Osteoblast (primary cell): ENCODE results near the gene KIDINS220. TPM values are rescaled to one million over a fixed set of nuclear protein-coding genes. Genes with fewer than 3 reads are reported as not detected.

ENCODE experiments used
- DNase-seq: peaks from one replicate; pipeline ENCODE4 v3.0.0; 2011; ENCODE audit warnings: low spot score, mixed read lengths; ENCODE audit not compliant: insufficient read length; ENCODE audit errors: missing footprints
- H2AFZ ChIP-seq: 2 replicates; pipeline ENCODE4 v1.6.0; 2011; ENCODE audit warnings: mild to moderate bottlenecking, low read length
- H3K27ac ChIP-seq: 2 replicates; pipeline ENCODE4 v1.5.1; 2011; ENCODE audit warnings: mild to moderate bottlenecking, low read depth, low read length, moderate library complexity
- H3K27me3 ChIP-seq: 2 replicates; pipeline ENCODE4 v1.6.0; 2012; ENCODE audit warnings: mild to moderate bottlenecking, control low read depth, inconsistent platforms, low read length, moderate library complexity; ENCODE audit not compliant: insufficient read depth
- H3K36me3 ChIP-seq: 2 replicates; pipeline ENCODE4 v1.5.1; 2011; ENCODE audit warnings: mild to moderate bottlenecking, low read length, control low read depth, moderate library complexity; ENCODE audit not compliant: insufficient read depth
- H3K4me1 ChIP-seq: 2 replicates; pipeline ENCODE4 v1.5.1; 2011; ENCODE audit warnings: mild to moderate bottlenecking, low read length, control low read depth, moderate library complexity; ENCODE audit not compliant: insufficient read depth
- H3K4me2 ChIP-seq: 2 replicates; pipeline ENCODE4 v1.6.0; 2011; ENCODE audit warnings: mild to moderate bottlenecking, low read length; ENCODE audit not compliant: insufficient read depth
- H3K4me3 ChIP-seq: fragments of 200-600 bp; sonication (generic); 3 replicates; pipeline ENCODE4 v1.5.1; 2012; ENCODE audit warnings: mild to moderate bottlenecking, low read length, inconsistent platforms; ENCODE audit not compliant: insufficient read depth
- H3K79me2 ChIP-seq: 2 replicates; pipeline ENCODE4 v1.6.0; 2012; ENCODE audit warnings: mild to moderate bottlenecking, low read length, control low read depth, inconsistent platforms; ENCODE audit not compliant: insufficient read depth
- H3K9me3 ChIP-seq: 2 replicates; pipeline ENCODE4 v1.5.1; 2011; ENCODE audit warnings: low read depth, low read length, control low read depth
- H4K20me1 ChIP-seq: 2 replicates; pipeline ENCODE4 v1.6.0; 2012; ENCODE audit warnings: mild to moderate bottlenecking, low read length, control low read depth; ENCODE audit not compliant: insufficient read depth
- total RNA-seq: library from RNA; depleted of rRNA; stranded (reverse); fragments of >200 nt; gene quantifications from 2 replicates; pipeline ENCODE4 v1.2.3, GENCODE V29; 2012
- TF ChIP-seq, protein P1 (sequence below): IDR thresholded peaks from 2 replicates; pipeline ENCODE4 v1.5.1; 2011; ENCODE audit warnings: mild to moderate bottlenecking, low read depth, low read length, moderate library complexity; ENCODE audit errors: extremely low read depth

The KIDINS220 gene
- total RNA-seq, 1 donor: 134 TPM

DNA sequence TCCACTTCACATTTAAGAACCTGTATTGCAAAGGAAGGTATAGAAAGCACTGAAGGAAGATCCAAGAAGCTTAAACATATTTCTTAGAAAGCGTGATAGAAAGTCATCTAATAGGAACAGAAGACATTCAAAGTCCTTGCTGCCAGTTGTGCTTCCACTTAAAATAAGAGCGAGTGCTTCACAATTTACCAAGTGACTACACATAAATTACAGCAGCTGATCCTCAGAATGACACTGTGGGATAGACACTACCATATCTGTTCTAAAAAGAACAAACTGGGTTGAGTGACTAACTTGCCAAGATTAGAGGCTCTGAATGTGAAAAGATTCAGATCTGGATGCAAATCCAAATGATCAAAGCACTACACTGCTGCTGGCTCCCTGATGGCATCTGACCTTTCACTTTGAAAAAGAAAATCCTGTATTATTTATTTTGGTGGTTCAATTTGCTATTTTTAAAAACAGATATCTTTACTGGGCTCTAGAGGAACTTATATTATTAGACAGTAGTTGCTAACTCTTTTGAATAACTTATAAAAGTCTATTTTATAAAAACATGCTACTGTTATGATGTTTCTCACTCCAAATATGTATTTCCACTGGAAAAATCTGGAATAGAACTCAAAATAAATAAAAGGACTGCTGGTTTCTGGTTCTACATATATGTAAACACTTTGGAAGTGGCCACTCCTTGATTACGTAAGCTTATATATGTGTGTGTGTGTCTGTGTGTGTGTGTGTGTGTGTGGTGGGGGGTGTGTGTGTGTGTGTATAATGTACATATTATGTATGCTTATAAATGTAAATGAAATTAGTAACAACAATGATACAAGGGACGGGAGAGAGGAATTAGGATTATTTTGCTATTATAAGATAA is 57.4 kb downstream of the KIDINS220 start:
- H2AFZ ChIP-seq: no peak overlapping the region
- H3K4me2 ChIP-seq: no peak overlapping the region
- peaks cover 31% of the 10 kb centered on the region for H3K36me3 ChIP-seq
- TF ChIP-seq, protein P1, sequence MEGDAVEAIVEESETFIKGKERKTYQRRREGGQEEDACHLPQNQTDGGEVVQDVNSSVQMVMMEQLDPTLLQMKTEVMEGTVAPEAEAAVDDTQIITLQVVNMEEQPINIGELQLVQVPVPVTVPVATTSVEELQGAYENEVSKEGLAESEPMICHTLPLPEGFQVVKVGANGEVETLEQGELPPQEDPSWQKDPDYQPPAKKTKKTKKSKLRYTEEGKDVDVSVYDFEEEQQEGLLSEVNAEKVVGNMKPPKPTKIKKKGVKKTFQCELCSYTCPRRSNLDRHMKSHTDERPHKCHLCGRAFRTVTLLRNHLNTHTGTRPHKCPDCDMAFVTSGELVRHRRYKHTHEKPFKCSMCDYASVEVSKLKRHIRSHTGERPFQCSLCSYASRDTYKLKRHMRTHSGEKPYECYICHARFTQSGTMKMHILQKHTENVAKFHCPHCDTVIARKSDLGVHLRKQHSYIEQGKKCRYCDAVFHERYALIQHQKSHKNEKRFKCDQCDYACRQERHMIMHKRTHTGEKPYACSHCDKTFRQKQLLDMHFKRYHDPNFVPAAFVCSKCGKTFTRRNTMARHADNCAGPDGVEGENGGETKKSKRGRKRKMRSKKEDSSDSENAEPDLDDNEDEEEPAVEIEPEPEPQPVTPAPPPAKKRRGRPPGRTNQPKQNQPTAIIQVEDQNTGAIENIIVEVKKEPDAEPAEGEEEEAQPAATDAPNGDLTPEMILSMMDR: no peak
- no peak overlapping the region for H3K4me3 ChIP-seq
- H3K79me2 ChIP-seq: peaks cover 16% of the 10 kb centered on the region
- no peak overlapping the region for H3K27ac ChIP-seq
- no peaks in the 10 kb centered on the region for H3K9me3 ChIP-seq
- peaks cover 5% of the 10 kb centered on the region for H4K20me1 ChIP-seq
- H3K27me3 ChIP-seq: no peaks in the 10 kb centered on the region
- no peaks in the 10 kb centered on the region for H3K4me1 ChIP-seq
- no peak for DNase-seq

DNA sequence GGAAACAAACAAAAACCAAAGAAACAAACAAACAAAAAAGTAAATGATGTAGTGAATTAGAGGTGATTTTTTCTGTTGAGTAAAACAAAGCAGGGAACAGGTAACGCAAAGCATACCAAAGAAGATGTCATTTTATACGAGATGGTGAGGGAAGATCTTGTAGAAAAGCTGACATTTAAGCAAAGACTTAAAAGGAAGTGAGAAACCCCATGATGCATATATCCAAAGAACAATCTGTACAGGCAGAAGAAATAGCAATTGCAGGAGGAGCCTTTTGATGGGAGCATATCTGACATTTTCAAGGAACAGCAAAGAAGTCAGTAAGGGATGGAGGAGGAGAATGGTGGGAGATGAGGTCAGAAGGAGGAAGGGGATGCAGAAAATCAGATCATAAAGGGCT is 63.0 kb downstream of the KIDINS220 start:
- no peaks in the 10 kb centered on the region for H3K79me2 ChIP-seq
- H3K27ac ChIP-seq: no peak overlapping the region
- no peak overlapping the region for H2AFZ ChIP-seq
- DNase-seq: no peak
- TF ChIP-seq, protein P1: no peak
- H4K20me1 ChIP-seq: no peaks in the 10 kb centered on the region
- no peaks in the 10 kb centered on the region for H3K4me1 ChIP-seq
- H3K36me3 ChIP-seq: peaks cover 31% of the 10 kb centered on the region
- H3K9me3 ChIP-seq: no peaks in the 10 kb centered on the region
- no peaks in the 10 kb centered on the region for H3K27me3 ChIP-seq
- no peak overlapping the region for H3K4me3 ChIP-seq
- H3K4me2 ChIP-seq: no peak overlapping the region

DNA sequence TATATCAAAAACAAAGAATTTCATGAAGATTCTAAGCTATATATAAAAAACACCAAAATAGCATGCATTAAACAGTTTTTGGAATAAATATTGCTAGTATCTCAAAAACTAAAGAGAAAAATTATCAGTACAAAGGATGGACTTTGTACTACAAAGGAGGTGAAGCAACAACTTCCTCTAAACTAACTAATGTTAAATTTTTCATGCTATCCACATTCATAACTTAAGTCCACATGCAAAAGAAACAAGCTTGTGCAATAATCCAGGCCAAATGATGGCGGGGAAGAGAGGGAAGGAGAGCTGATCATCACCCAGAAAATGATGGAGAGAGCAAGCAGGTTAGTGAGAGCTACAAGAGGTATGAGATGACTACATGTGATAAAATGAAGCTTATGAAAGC is 70.1 kb downstream of the KIDINS220 start:
- no peak overlapping the region for H3K27ac ChIP-seq
- H3K36me3 ChIP-seq: peaks cover 16% of the 10 kb centered on the region
- H3K9me3 ChIP-seq: no peaks in the 10 kb centered on the region
- peaks cover 3% of the 10 kb centered on the region for H3K79me2 ChIP-seq
- H3K4me1 ChIP-seq: no peaks in the 10 kb centered on the region
- TF ChIP-seq, protein P1: no peak
- no peak overlapping the region for H2AFZ ChIP-seq
- no peak overlapping the region for H3K4me3 ChIP-seq
- H3K27me3 ChIP-seq: no peaks in the 10 kb centered on the region
- no peak for DNase-seq
- H3K4me2 ChIP-seq: no peak overlapping the region
- no peaks in the 10 kb centered on the region for H4K20me1 ChIP-seq

DNA sequence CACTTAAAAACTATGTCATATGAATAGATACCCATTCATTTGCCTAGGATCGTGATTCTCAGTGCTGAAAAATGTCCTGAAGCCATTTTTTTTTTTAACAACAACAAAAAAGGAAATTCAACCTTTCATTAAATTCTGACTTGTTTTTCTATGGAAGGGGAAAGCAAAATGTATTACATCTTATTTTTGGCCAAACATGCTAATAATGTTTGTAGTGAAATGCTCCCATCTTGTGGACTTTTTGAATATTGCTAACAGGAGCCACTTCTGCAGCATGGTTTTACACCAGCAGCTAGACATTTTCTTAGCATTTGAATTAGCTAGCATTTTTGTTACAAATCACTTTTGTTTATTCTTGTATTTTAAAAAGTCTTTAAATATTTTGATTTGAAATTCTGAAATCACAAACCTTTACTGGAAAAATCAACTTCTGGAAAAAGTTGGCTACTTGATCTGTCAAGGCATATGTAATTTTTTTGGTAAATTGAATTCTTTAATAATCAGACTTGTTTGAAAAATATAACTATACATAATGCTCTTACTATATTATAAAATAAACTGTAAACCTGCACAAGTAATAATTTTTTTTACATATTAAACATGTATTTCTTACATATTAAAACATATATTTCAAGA is 75.8 kb downstream of the KIDINS220 start:
- Histone ChIP-seq H4K20me1 (no peaks in the 10 kb centered on the region), H3K27ac (no peak overlapping the region), H2AFZ (no peak overlapping the region), H3K27me3 (no peaks in the 10 kb centered on the region), H3K36me3 (peaks cover 18% of the 10 kb centered on the region), H3K79me2 (peaks cover 3% of the 10 kb centered on the region), H3K4me2 (no peak overlapping the region), H3K9me3 (no peaks in the 10 kb centered on the region), H3K4me1 (no peaks in the 10 kb centered on the region), H3K4me3 (no peak overlapping the region)
- DNase-seq: peak; percentile 41
- TF ChIP-seq, protein P1: peak; percentile 62
